Epidermal melanocyte (primary cell): Measurements from ENCODE around the gene ARMC6.

Experiments used
- DNase-seq: peaks from one replicate; pipeline ENCODE4 v3.0.0; 2011; ENCODE audit warnings: low spot score; ENCODE audit not compliant: insufficient read length

The ARMC6 gene

DNA sequence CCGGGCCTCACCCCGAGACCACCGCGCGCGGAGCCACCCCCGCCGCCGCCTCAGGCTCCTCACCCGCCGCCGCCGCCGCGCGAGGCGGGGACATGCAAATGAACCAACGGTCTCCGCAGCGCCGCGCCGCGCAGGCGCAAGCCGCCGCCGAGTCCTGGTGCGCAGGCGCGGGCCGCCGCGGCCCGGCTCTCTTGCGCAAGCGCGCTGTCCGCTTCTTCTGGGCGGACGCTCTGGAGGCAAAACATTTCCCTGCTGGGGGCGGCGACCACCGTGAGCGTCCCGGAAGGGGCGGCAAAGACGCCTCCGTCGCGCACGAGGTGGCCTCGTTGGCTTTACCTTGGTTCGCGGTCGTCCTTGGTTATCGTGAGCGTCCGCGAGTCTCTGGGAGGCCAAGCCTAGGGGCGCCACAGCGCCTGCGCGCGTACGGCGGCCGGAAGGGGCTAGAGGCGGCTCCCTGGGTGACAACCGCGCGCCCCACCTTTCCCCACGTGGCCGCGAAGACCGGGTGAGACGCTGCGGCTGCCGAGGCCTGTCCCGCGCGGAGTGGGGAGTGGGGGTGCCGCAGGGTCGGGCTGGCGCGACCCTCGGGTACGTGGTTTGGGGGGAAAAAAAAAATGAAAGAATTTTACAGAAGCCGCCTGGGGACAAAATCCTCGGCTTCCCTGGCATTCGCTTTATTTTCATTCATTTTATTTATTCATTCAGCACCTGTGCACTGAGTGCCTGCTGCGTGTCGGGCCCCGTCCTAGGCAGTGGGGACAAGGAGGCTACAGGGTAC, at the start of gene ARMC6, which contains the start of gene SUGP2:
TSS of gene ARMC6 (plus strand) at position 178 of the 778 bp plus-strand sequence. CDS start 607 bp downstream, outside the sequence.
TSS of gene SUGP2 (minus strand) at position 92 of the 778 bp plus-strand sequence. CDS start 2,446 bp downstream, outside the sequence.
- DNase-seq, result peak; percentile 93

- DNase-seq, result no peak
Observed at GRCh38 chr19:18984251-18984650, 49.2 kb upstream of the ARMC6 start.

GRCh38 chr19:18985257-18985656, 48.1 kb upstream of the ARMC6 start:
- no peak for DNase-seq

DNA sequence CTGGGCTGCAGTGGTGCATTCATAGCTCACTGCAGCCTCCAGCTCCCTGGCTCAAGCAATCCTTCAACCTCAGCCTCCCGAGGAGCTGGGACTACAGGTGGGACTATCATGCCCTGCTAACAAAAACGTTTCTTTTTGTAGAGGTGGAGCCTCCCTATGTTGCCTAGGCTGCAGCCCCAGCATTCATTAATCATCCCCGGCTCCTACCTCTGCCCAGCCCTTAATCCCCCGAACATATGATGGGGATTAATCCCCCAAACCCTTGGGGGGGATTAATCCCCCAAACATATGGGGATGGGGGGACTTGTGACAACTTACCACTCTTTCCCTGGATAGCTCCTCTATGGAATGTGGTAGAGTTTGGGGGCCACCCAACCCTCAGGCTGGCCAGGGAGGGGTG, 45.9 kb upstream of the ARMC6 start:
- no peak for DNase-seq

- DNase-seq, result no peak
Observed at GRCh38 chr19:18989316-18989715, 44.1 kb upstream of the ARMC6 start.

- DNase-seq, result no peak
Observed at GRCh38 chr19:18990128-18990708, 43.2 kb upstream of the ARMC6 start.

DNA sequence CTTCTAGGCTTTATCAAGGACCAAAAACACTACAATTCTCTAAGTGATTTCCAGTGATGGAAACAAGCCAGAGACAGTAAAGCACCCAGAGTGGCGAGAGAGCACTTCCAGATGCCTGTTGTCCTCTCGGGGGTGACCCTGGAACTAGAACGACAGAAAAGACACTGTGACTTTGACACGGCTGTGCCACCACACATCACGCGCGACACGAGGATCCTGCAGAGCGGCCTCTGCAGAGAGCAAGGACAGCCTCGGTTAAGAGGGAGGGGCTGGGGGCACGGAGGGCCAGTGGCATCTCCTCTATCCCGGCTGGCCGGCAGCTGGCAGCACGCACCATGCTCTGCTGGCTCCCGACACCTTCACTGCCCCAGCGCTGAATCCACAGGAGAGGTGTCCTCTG, 42.4 kb upstream of the ARMC6 start:
- DNase-seq, result no peak

- no peak for DNase-seq
Observed at GRCh38 chr19:18991468-18991867, 41.9 kb upstream of the ARMC6 start.

GRCh38 chr19:18992696-18993095, 40.7 kb upstream of the ARMC6 start:
- DNase-seq, result no peak

GRCh38 chr19:18993115-18993514, 40.3 kb upstream of the ARMC6 start:
- no peak for DNase-seq

DNA sequence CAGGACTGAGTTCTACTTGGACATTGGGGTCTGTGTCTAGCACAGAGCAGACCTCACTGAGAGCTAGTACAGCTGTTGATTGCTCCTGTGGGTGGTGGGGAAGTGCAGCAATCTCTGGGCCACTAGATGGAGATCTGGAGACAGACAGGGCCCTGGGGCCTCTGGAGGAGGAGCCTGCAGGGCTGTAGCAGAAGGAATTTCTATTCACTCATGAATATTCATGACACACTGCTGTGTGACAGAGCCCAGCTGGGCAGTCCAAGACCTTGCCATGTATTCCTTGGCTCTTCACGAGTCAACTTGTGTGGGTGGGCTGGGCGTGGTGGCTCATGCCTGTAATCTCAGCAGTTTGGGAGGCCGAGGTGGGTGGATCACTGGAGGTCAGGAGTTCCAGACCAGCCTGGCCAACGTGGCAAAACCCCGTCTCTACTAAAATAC, 37.6 kb upstream of the ARMC6 start:
- DNase-seq, result peak; percentile 77

GRCh38 chr19:18996351-18996750, 37.1 kb upstream of the ARMC6 start:
- no peak for DNase-seq

- no peak for DNase-seq
Observed at GRCh38 chr19:18996796-18997394, 36.5 kb upstream of the ARMC6 start.

GRCh38 chr19:18998276-18998675, 35.1 kb upstream of the ARMC6 start:
- DNase-seq, result no peak

DNA sequence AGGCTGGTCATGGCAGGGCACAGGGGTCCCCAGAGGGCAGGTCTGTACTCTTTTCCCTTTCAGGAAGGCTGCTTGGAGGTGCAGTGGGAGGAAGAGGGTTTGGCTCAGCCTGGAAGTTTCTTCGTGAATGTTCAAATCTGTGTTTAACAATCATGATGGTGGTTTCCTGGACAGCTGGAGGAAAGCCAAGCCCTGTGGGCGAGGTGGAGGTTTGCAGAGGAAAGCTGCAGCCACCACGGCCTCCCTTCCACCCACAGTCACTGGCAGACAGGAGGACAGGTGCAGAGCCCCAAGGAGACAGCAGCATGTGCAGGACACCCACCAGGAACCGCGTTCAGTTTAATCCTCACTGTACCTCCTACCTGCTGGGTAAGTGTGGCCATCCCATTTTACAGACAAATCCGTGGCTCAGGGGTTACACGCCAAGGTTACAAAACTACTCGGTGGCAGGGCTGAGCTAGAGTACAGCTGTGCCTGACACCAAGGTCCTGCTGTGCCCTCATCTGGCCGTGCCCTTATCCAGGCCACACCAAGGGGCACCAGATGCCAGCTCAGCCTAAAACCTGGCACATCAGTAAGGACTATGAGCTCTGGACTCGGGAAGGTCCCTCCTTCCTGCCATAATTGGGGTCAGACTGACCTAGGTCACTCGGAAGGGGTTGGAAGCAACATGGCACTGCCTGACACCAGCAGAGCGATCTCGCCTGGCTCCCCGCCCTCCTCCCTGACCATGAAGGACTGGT, 34.2 kb upstream of the ARMC6 start:
- DNase-seq, result no peak

GRCh38 chr19:18999896-19000620, 33.3 kb upstream of the ARMC6 start:
- DNase-seq, result no peak

DNA sequence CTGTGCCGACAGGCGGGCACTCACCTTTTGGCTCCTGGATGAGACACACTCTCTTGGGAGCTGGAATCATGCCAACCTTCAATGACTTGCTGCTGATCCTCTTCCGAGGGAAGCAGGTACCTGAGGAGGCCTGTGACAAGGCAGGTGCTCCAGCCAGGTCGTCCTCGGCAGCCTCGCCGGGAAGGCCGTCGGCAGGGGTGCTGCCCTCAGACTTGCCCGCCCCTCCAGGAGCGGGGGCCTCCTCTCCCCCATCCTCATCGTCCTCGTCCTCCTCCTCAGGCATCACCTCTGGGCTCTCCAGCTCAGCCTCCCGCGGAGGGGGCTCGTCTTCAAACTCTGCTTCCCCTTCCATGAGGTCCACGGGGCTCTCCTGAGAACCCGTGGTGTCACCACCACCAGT, 29.3 kb upstream of the ARMC6 start:
- no peak for DNase-seq

GRCh38 chr19:19006213-19006612, 27.2 kb upstream of the ARMC6 start:
- no peak for DNase-seq

DNA sequence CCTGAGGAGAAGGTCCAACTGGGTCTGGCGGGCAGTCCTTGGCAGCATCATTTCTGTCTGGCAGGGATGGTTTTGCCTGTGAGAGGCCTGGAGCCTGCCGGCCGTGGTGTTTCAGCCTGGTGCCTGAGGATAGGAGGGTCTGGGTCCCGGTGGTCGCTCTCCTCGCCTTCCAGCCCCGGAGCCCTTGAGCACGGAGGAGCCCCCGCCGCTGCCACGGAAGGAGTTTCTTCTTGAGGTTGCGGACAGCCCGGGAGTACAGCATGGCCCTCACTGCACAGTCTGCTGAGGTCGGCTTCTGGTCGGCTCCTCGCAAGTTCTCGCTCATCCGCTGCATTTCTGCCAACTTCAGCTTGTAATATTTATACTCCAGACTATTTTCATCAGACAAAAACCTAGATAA, 23.5 kb upstream of the ARMC6 start:
- no peak for DNase-seq

DNA sequence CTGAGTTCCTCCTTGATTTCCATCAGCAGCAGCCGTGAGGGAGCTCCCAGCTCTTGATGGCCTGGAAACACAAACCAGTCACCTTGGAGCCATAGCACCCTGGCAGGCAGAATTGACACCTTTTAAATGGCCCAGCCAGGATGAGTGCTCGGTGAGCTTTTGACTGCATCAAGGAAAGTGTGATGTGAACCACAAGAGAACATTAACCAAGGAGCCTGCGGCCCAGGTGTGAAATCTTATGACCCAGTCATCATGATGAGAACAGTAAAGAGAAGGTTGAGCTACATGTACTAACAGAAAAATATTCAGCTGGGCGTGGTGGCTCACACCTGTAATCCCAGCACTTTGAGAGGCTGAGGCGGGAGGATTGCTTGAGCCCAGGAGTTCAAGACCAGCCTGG, 22.9 kb upstream of the ARMC6 start:
- no peak for DNase-seq

DNA sequence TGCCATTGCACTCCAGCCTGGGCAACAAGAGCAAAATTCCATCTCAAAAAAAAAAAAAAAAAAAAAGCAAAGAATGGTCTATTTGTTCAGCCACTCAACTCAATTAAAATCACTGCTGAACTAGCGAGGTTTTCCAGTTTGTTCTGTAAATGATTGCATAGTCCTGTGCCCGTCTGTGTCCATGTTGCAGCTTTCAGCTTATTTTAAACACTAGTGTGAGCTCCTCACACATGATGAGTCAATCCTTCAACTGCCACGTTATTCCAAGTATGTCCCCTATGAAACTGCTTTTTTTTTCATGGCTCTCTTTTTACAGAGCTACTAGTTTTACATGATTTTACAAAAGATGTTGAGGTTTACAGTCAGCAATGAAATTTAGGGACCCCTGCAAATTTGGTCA, 12.3 kb upstream of the ARMC6 start:
- no peak for DNase-seq
